Panc1 (cell line): ENCODE data around the gene BRD9.

Experiments
- CTCF ChIP-seq: fragments of 450-650 bp; IDR thresholded peaks from 2 replicates; pipeline ENCODE4 v1.5.1; 2017; ENCODE audit warnings: mild to moderate bottlenecking
- POLR2AphosphoS5 ChIP-seq: IDR thresholded peaks from 2 replicates; pipeline ENCODE4 v1.6.1; 2012; ENCODE audit warnings: mild to moderate bottlenecking, low read depth, low read length, moderate library complexity
- REST ChIP-seq, 2 experiments: IDR thresholded peaks; 2 replicates each; pipeline ENCODE4 v1.6.1; 2011 to 2012; ENCODE audit warnings: low read depth in 2 of 2, control low read depth in 1 of 2, low read length in 1 of 2, mild to moderate bottlenecking in 1 of 2, moderate library complexity in 1 of 2; ENCODE audit not compliant: insufficient read depth in 1 of 2
- SIN3A ChIP-seq: IDR thresholded peaks from 2 replicates; pipeline ENCODE4 v1.6.1; 2012; ENCODE audit warnings: low read depth, mild to moderate bottlenecking, low read length, moderate library complexity, borderline replicate concordance; ENCODE audit not compliant: insufficient read depth
- TCF7L2 ChIP-seq: IDR thresholded peaks from 2 replicates; pipeline ENCODE4 v1.6.1; 2011; ENCODE audit warnings: mild to moderate bottlenecking, low read depth, low read length, inconsistent platforms

GRCh38 chr5:849651-850301, 42.8 kb downstream of the BRD9 start:
- TF ChIP-seq POLR2AphosphoS5 (no peak), CTCF (no peak), REST (IDR thresholded peaks at IDR 0.05; ENCODE audit: insufficient read depth in 1 of 2, low read depth in 2 of 2, low read length in 1 of 2) (no peak), SIN3A (no peak), TCF7L2 (no peak)
